ENCODE results near the gene OPN4. TPM values are rescaled to one million over a fixed set of nuclear protein-coding genes. Genes with fewer than 3 reads are reported as not detected.
A peak's percentile ranks its signal among the peaks of the same experiment; 100 is the strongest.

The OPN4 gene
- total and polyA plus RNA-seq, 9 donors, result 0.08 TPM; not detected in 8

- intact Hi-C loops (cut with DNase I), result no loop called here
- Histone ChIP-seq H3K4me3 (no peak overlapping the region), H3K36me3 (no peaks in the 10 kb centered on the region), H3K4me1 (ENCODE audit: insufficient read depth) (no peaks in the 10 kb centered on the region), H3K9me3 (no peaks in the 10 kb centered on the region), H3K27me3 (no peaks in the 10 kb centered on the region), H3K27ac (no peak overlapping the region)
- no peak for DNase-seq
- WGBS, 3 donors, result 87 to 93% (median 87%) methylated on average over 7 of the region's 7 CpGs
- TF ChIP-seq EP300 (IDR thresholded peaks at IDR 0.05), result no peak
- no peak for TF ChIP-seq POLR2A (IDR thresholded peaks at IDR 0.05)
- no peak for TF ChIP-seq CTCF (IDR thresholded peaks at IDR 0.05)
Measured at GRCh38 chr10:86699125-86699524, 44.8 kb downstream of the OPN4 start.

GRCh38 chr10:86699541-86699940 is 45.2 kb downstream of the OPN4 start:
- no peak overlapping the region for H3K4me3 ChIP-seq
- no peak overlapping the region for H3K27ac ChIP-seq
- intact Hi-C loops (cut with DNase I), result no loop called here
- peak in 1 of 5 donors; percentile 14 for DNase-seq
- 87 to 93% (median 88%) methylated on average over 8 of the region's 8 CpGs for WGBS, 3 donors
- H3K4me1 ChIP-seq (ENCODE audit: insufficient read depth), result no peaks in the 10 kb centered on the region
- no peaks in the 10 kb centered on the region for H3K27me3 ChIP-seq
- H3K9me3 ChIP-seq, result no peaks in the 10 kb centered on the region
- no peaks in the 10 kb centered on the region for H3K36me3 ChIP-seq
- TF ChIP-seq CTCF (IDR thresholded peaks at IDR 0.05) (no peak), EP300 (IDR thresholded peaks at IDR 0.05) (no peak), POLR2A (IDR thresholded peaks at IDR 0.05) (no peak)

GRCh38 chr10:86699991-86700840 is 45.9 kb downstream of the OPN4 start:
- no peaks in the 10 kb centered on the region for H3K36me3 ChIP-seq
- H3K4me3 ChIP-seq, result no peak overlapping the region
- intact Hi-C loops (cut with DNase I), result no loop called here
- peak in 1 of 5 donors; percentile 5 for DNase-seq
- no peaks in the 10 kb centered on the region for H3K27me3 ChIP-seq
- no peaks in the 10 kb centered on the region for H3K4me1 ChIP-seq (ENCODE audit: insufficient read depth)
- no peak for TF ChIP-seq CTCF (IDR thresholded peaks at IDR 0.05)
- no peak for TF ChIP-seq POLR2A (IDR thresholded peaks at IDR 0.05)
- TF ChIP-seq EP300 (IDR thresholded peaks at IDR 0.05), result no peak
- 91 to 96% (median 92%) methylated on average over 9 of the region's 9 CpGs for WGBS, 3 donors
- H3K9me3 ChIP-seq, result no peaks in the 10 kb centered on the region
- H3K27ac ChIP-seq, result no peak overlapping the region

- 93 to 98% (median 98%) methylated on average over 12 of the region's 12 CpGs for WGBS, 3 donors
- no peaks in the 10 kb centered on the region for H3K27me3 ChIP-seq
- TF ChIP-seq POLR2A (IDR thresholded peaks at IDR 0.05) (no peak), CTCF (IDR thresholded peaks at IDR 0.05) (no peak), EP300 (IDR thresholded peaks at IDR 0.05) (no peak)
- H3K36me3 ChIP-seq, result no peaks in the 10 kb centered on the region
- H3K9me3 ChIP-seq, result no peaks in the 10 kb centered on the region
- intact Hi-C loops (cut with DNase I), result no loop called here
- H3K4me1 ChIP-seq (ENCODE audit: insufficient read depth), result no peaks in the 10 kb centered on the region
- DNase-seq, result peak in 1 of 5 donors; percentile 1
- no peak overlapping the region for H3K4me3 ChIP-seq
- H3K27ac ChIP-seq, result no peak overlapping the region
Measured at GRCh38 chr10:86700851-86701617, 46.7 kb downstream of the OPN4 start.

All from ovary (tissue), 9 donors.